Fibroblast of skin of right quadriceps (primary cell): ENCODE measurements around the gene INO80E.
A peak's percentile ranks its signal among the peaks of the same experiment; 100 is the strongest.
"Not testable (repeated sequence)": the region's sequence is repeated elsewhere in the genome, so short reads cannot be mapped to it uniquely, and the experiment has no call there.

ENCODE experiments used
- DNase-seq: peaks from one replicate; pipeline ENCODE4 v3.0.0-alpha.2; 2013

Gene INO80E

DNA sequence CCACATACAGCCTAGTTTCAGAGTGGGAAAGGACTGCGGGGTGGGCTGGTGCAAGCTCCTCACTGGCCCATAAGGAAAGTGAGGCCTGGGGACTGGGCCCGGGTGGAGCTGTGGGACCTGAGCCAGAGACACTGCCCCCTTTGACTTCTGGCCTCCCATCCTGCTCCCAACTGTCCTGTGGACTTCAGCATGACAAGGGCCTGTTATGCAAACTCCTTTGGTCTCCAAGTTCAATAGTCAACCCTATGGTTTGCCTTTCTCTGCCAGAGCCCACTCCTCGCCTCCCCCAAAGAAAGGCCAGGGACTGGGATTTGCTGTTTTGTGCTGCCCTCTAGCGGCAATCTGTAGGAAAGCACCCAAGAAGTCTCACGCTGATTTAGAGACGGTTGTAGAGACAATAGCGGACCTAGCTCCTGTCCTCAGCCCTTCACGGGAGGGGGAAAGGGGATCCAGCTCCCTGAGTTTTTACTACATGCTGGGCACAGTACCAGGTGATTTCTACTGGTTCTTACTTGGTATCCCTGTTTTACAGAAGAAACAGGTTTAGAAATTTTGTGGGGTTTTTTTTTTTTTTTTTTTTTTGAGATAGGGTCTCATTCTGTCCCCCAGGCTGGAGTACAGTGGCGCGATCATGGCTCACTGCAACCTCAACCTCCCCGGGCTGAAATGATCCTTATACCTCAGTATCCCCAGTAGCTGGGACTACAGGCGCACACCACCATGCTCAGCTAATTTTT is 36.2 kb downstream of the INO80E start:
- DNase-seq = peak; percentile 58

GRCh38 chr16:30033270-30033669 is 37.2 kb downstream of the INO80E start:
- no peak for DNase-seq

GRCh38 chr16:30040221-30040620 is 44.2 kb downstream of the INO80E start:
- DNase-seq = no peak

- not testable (repeated sequence) for DNase-seq
These were observed 44.6 kb downstream of the INO80E start for GRCh38 chr16:30040690-30041089.

- DNase-seq = peak; percentile 52
These were observed 45.8 kb downstream of the INO80E start for GRCh38 chr16:30041841-30042240.

- DNase-seq = no peak
These were observed 50.1 kb downstream of the INO80E start for GRCh38 chr16:30046178-30046577.

- DNase-seq = no peak
These were observed 50.5 kb downstream of the INO80E start for GRCh38 chr16:30046588-30046987.

GRCh38 chr16:30049871-30050270 is 53.8 kb downstream of the INO80E start:
- DNase-seq = no peak

DNA sequence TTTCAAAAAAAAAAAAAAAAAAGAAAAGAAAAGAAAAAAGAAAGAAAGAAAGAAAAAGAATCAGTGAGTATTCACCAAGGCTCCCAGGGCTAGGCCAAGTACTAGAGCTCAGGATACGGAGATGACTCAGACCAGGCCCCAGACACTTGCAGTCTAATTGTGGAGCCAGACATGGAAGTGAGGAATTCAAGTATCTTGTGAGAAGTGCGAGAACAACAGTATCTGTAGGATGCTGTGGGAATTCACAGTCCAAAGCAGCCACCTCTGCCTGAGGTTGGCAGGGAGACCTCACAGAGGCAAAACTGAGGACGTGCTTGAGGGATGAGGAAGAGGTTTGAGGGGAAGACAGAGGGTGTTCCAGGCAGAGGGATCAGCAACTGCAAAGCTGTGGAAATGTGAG is 55.5 kb downstream of the INO80E start:
- peak; percentile 75 for DNase-seq

DNA sequence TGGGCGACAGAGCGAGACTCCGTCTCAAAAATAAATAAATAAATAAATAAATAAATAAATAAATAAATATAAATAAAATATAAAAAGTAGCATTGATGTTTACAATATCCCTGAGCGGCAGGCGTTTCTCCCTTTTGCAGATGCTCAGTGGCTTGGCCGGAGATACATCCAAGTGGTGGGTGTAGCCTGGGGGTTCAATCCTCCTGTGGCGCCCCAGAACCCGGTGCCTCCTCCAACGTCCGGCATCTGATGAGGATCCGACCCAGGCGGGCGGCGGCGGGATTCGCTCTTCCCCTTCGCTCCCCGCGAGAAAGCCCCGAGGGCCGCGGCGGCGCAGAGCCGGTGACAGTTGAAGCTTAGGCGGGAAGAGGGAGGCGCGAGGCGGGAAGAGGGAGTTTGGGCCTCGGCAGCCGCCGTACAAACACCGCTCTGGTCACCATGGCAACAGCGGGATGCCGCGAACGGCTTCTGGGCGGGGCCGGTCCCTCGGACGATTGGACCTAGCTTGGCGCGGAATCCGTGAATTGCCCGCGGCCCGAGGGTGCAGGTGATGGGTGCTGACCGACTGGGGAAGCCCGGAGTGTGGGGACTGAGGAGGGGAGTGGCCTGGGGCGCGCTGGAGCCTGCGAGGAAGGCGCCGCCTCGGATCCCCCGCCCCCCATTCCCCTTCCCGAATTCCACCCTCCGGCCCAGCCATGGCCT is 56.8 kb downstream of the INO80E start:
- DNase-seq = peak; percentile 91

DNA sequence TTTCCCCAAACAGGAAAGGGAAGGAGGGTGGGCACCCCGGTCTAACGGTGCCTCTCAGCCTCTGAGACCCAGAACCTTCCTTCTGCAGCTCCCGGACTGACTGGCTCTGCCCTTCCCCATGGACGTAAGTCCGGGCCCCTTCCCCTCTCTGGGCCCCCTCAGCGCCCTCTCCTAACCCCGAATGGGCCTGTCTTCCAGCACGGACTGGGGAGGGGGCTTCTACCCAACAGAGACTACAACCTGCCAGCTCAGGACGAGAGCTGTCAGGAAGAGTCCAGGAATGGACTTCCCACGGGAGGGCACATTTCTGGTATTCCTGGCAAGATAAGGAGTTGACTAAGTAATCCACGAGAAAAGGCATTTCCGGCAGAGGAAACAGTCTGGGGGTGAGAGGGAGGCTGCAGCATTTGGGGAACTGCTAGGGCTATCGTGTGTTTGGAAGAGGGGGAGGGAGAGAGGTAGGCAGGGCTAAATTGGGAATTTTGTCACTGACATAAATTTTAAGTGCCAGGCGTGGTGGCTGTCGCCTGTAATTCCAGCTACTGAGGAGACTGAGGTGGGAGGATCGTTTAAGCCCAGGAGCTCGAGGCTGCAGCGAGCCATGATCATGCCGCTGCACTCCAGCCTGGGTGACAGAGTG is 57.5 kb downstream of the INO80E start:
- DNase-seq = peak; percentile 68

DNA sequence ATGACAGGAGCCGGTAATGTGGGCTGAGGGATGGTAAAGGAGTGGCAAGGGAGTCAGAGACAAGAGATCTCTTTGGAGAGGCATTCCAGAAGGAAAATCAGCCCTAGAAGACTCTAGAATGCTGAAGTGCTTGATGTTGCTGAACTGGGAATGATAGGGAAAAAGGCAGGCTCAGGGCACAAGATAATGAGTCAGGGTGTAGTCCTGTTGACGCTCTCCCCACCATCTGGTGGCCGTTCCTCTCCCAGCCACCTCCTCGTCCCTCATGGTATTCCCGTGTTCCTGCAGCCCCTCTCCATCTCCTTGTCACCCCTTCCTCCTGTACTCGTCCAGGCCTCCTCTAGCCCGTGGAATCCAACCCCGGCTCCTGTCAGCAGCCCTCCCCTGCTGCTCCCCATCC is 58.4 kb downstream of the INO80E start:
- no peak for DNase-seq

DNA sequence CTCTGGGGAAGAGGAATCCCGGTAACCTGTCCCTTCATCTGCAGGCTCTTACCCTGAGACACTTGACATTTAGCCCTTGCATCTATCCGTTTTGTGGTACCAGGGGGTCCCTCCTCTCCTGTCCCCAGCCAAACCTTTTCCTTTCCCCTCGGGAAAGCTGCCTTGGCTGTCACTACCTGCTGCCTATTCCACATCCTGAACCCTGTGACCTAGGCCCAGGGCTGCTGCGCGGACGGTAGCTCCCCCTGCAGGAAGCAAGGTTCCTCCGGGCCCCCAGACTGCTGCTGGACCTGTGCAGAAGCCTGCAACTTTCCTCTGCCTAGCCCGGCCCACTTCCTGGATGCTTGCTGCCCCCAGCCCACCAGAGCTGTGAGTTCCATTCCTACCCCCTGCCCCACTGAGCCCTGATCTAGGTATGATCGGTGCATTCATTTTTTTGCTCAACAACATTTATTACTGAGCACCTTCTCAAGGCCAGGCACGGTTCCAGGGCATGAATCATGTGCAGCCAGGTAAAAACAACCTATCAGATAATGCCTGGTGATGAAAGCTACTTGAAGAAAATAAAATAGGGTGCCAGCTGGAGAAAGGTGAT is 59.0 kb downstream of the INO80E start:
- no peak for DNase-seq
